CD14-positive monocyte (primary cell): ENCODE data around the gene LRP1. TPM values are rescaled to one million over a fixed set of nuclear protein-coding genes. Genes with fewer than 3 reads are reported as not detected.

ENCODE experiments used
- DNase-seq, 3 donors: peaks; one replicate each; pipeline ENCODE4 v3.0.0-alpha.2; 2011 to 2022
- H2AFZ ChIP-seq: 2 replicates; pipeline ENCODE4 v1.6.0; 2012; ENCODE audit warnings: mild to moderate bottlenecking, low read depth, low read length, inconsistent platforms; ENCODE audit not compliant: insufficient read depth, poor library complexity, severe bottlenecking
- H3K27ac ChIP-seq, 2 donors: 1 replicate in 1 of 2; 2 replicates in 1 of 2; pipeline ENCODE4 v1.5.1; 2012 to 2013; ENCODE audit warnings: low read length in 2 of 2, control low read depth in 1 of 2, inconsistent platforms in 1 of 2, low read depth in 1 of 2, mild to moderate bottlenecking in 1 of 2
- H3K27me3 ChIP-seq, 2 donors: one replicate each; pipeline versions ENCODE4 v1.6.0 to v1.6.1; 2011 to 2013; ENCODE audit warnings: low read length in 2 of 2; ENCODE audit not compliant: control insufficient read depth in 2 of 2, insufficient read depth in 2 of 2
- H3K36me3 ChIP-seq, 2 donors: replicated peaks in 1 of 2; 1 replicate in 1 of 2; 2 replicates in 1 of 2; pipeline versions ENCODE4 v1.5.1 to v1.6.1; 2012 to 2013; ENCODE audit warnings: low read length in 2 of 2, control low read depth in 1 of 2, inconsistent platforms in 1 of 2, mild to moderate bottlenecking in 1 of 2; ENCODE audit not compliant: insufficient read depth in 2 of 2, control insufficient read depth in 1 of 2
- H3K4me1 ChIP-seq, 2 donors: 1 replicate in 1 of 2; 2 replicates in 1 of 2; pipeline versions ENCODE4 v1.5.1 to v1.6.1; 2012 to 2013; ENCODE audit warnings: low read length in 2 of 2, control low read depth in 1 of 2, inconsistent platforms in 1 of 2, mild to moderate bottlenecking in 1 of 2, moderate library complexity in 1 of 2; ENCODE audit not compliant: insufficient read depth in 2 of 2, control insufficient read depth in 1 of 2
- H3K4me2 ChIP-seq: replicated peaks from 2 replicates; pipeline ENCODE3; 2012; ENCODE audit warnings: low read length, moderate library complexity, mild to moderate bottlenecking; ENCODE audit not compliant: poor library complexity, severe bottlenecking; ENCODE audit errors: extremely low read depth
- H3K4me3 ChIP-seq, 3 experiments: fragments of 200-600 bp in 1 of 3; sonication (generic) in 1 of 3; replicated peaks in 1 of 3; 1 replicate in 2 of 3; 2 replicates in 1 of 3; pipeline ENCODE4 v1.5.1; 2011 to 2013; ENCODE audit warnings: low read length in 3 of 3, mild to moderate bottlenecking in 3 of 3, control low read depth in 2 of 3, low read depth in 2 of 3, inconsistent platforms in 1 of 3, moderate library complexity in 1 of 3
- H3K79me2 ChIP-seq: 2 replicates; pipeline ENCODE4 v1.6.0; 2012; ENCODE audit warnings: mild to moderate bottlenecking, control low read depth, inconsistent platforms, low read length, moderate library complexity; ENCODE audit not compliant: insufficient read depth
- H3K9ac ChIP-seq: 2 replicates; pipeline ENCODE4 v1.6.0; 2017; ENCODE audit warnings: low read length, mild to moderate bottlenecking; ENCODE audit not compliant: insufficient read depth, poor library complexity, severe bottlenecking
- H3K9me3 ChIP-seq, 2 donors: replicated peaks in 1 of 2; 1 replicate in 1 of 2; 2 replicates in 1 of 2; pipeline versions ENCODE4 v1.5.1 to v1.6.1; 2012 to 2013; ENCODE audit warnings: low read length in 2 of 2, control low read depth in 1 of 2; ENCODE audit not compliant: control insufficient read depth in 1 of 2, insufficient read depth in 1 of 2
- H4K20me1 ChIP-seq: 2 replicates; pipeline ENCODE4 v1.6.0; 2012; ENCODE audit warnings: mild to moderate bottlenecking, low read length, control low read depth, moderate library complexity; ENCODE audit not compliant: insufficient read depth
- H3K27ac Mint-ChIP-seq, 7 donors: one replicate each; pipeline ENCODE4 v1.8.0; 2020; ENCODE audit warnings: mild to moderate bottlenecking in 7 of 7, mixed read lengths in 7 of 7, moderate library complexity in 6 of 7, inconsistent platforms in 2 of 7
- H3K27me3 Mint-ChIP-seq, 3 donors: one replicate each; pipeline ENCODE4 v1.8.0; 2021 to 2022; ENCODE audit warnings: low read depth in 3 of 3, mild to moderate bottlenecking in 3 of 3, mixed read lengths in 3 of 3, moderate library complexity in 3 of 3, inconsistent platforms in 1 of 3
- H3K36me3 Mint-ChIP-seq, 2 donors: one replicate each; pipeline ENCODE4 v1.8.0; 2020; ENCODE audit warnings: mixed read lengths in 2 of 2, inconsistent platforms in 1 of 2, mild to moderate bottlenecking in 1 of 2
- H3K4me1 Mint-ChIP-seq: one replicate; pipeline ENCODE4 v1.8.0; 2020; ENCODE audit warnings: mild to moderate bottlenecking, mixed read lengths
- H3K4me3 Mint-ChIP-seq, 2 donors: one replicate each; pipeline ENCODE4 v1.8.0; 2020; ENCODE audit warnings: mild to moderate bottlenecking in 2 of 2, mixed read lengths in 2 of 2, moderate library complexity in 1 of 2
- H3K9me3 Mint-ChIP-seq, 7 donors: one replicate each; pipeline ENCODE4 v1.8.0; 2020 to 2022; ENCODE audit warnings: mixed read lengths in 7 of 7, mild to moderate bottlenecking in 6 of 7, moderate library complexity in 6 of 7, inconsistent platforms in 2 of 7
- WGBS: methylation state at CpG from one replicate; pipeline ENCODE4 v1.1.5; 2013; ENCODE audit warnings: missing lambda C conversion rate; ENCODE audit not compliant: insufficient coverage; 5-methylcytosine and 5-hydroxymethylcytosine counted together
- intact Hi-C, 2 donors: fragments of 100-400 bp; cut with micrococcal nuclease; formaldehyde crosslinking; loops; one replicate each; pipeline versions ENCODE4 v1.15.0 to v1.15.1; 2023
- polyA plus RNA-seq, 3 donors: library from polyadenylated mRNA; depleted of rRNA in 1 of 3; unstranded in 2 of 3; stranded (reverse) in 1 of 3; fragments of 300-500 nt in 2 of 3; fragments of >200 nt in 1 of 3; fragmentation: Illumina TruSeq in 2 of 3; gene quantifications; 1 replicate in 2 of 3; 2 replicates in 1 of 3; pipeline ENCODE4 v1.2.3, GENCODE V29; 2012 to 2021
- TF ChIP-seq, protein P1 (sequence below): fragments of 200-600 bp; IDR thresholded peaks from one replicate; pipeline ENCODE4 v1.8.0; 2022; ENCODE audit warnings: antibody characterized with exemption, mild to moderate bottlenecking

Gene LRP1
- polyA plus RNA-seq, 3 donors: 5.5 to 246 (median 10.5) TPM

DNA sequence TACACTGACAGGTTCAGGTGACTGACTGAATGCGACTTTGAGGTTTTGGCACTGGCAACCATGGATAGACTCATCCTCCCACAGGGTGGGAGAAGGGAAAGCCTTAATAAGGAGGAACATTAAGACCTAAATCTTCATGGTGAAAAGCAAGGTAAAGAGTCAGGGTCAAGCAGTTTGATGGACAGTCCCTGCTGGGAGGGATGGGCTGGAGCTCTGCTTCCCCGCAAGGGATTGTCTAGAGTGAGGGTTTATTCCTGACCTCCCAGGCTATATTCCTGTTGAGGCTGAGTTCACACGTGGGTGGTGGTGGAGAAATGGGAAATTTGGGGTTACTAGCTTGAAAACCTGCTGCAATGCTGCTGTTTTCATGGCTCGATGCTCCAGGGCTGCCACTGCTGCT lies 132.1 kb downstream of the LRP1 start:
- Histone ChIP-seq H3K9me3 (no peaks in the 10 kb centered on the region), H3K9ac (no peak overlapping the region), H3K27me3 (no peaks in the 10 kb centered on the region), H2AFZ (no peak overlapping the region), H3K4me3 (no peak overlapping the region), H4K20me1 (no peaks in the 10 kb centered on the region), H3K79me2 (no peaks in the 10 kb centered on the region), H3K4me2 (no peak overlapping the region), H3K27ac (no peak overlapping the region), H3K36me3 (peaks cover 72 to 88% of the 10 kb centered on the region in 2 donors), H3K4me1 (no peaks in the 10 kb centered on the region)
- peaks cover 0 to 2% (median 0%) of the 10 kb centered on the region in 3 donors for H3K27me3 Mint-ChIP-seq
- peaks cover 79 to 91% of the 10 kb centered on the region in 2 donors for H3K36me3 Mint-ChIP-seq
- 98% methylated on average over 4 of the region's 4 CpGs for WGBS
- peaks cover 2% of the 10 kb centered on the region for H3K4me1 Mint-ChIP-seq
- TF ChIP-seq, protein P1, sequence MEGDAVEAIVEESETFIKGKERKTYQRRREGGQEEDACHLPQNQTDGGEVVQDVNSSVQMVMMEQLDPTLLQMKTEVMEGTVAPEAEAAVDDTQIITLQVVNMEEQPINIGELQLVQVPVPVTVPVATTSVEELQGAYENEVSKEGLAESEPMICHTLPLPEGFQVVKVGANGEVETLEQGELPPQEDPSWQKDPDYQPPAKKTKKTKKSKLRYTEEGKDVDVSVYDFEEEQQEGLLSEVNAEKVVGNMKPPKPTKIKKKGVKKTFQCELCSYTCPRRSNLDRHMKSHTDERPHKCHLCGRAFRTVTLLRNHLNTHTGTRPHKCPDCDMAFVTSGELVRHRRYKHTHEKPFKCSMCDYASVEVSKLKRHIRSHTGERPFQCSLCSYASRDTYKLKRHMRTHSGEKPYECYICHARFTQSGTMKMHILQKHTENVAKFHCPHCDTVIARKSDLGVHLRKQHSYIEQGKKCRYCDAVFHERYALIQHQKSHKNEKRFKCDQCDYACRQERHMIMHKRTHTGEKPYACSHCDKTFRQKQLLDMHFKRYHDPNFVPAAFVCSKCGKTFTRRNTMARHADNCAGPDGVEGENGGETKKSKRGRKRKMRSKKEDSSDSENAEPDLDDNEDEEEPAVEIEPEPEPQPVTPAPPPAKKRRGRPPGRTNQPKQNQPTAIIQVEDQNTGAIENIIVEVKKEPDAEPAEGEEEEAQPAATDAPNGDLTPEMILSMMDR: no peak
- intact Hi-C loops: loop anchor here (5.0 kb wide), 1 partner anchor 192 kb away; no protein-coding TSS in a partner anchor
- peaks cover 0 to 2% (median 0%) of the 10 kb centered on the region in 7 donors for H3K9me3 Mint-ChIP-seq
- no peak for DNase-seq
- peak overlapping the region in 1 of 7 donors; percentile 40 for H3K27ac Mint-ChIP-seq
- no peak overlapping the region for H3K4me3 Mint-ChIP-seq

DNA sequence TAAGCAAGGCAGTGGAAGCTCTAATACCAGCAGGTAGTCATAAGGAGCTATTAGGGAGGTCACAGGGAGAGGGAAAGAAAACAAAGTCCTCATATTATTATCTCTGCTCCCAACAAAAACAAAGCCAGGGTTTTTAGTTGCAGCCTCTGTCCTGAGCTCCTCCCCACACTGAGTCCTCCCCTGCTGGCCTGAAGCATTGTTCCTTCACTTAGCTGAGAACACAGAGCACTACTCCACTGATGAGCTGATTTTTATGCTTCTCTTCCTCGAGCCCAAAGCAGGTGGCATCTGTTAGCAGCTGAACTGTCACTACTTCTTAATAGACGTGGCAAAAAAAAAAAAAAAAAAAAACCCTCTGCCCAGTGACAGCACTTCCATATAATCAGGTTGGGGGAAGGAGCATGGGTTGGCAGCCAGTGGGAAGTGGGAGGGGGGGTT lies 133.2 kb downstream of the LRP1 start:
- Histone ChIP-seq H3K4me1 (no peaks in the 10 kb centered on the region), H3K27me3 (no peaks in the 10 kb centered on the region), H3K4me3 (no peak overlapping the region), H3K36me3 (peaks cover 64 to 86% of the 10 kb centered on the region in 2 donors), H3K79me2 (no peaks in the 10 kb centered on the region), H3K9me3 (no peaks in the 10 kb centered on the region), H4K20me1 (no peaks in the 10 kb centered on the region), H3K9ac (no peak overlapping the region), H3K4me2 (no peak overlapping the region), H3K27ac (no peak overlapping the region), H2AFZ (no peak overlapping the region)
- Mint-ChIP-seq H3K36me3 (peaks cover 74 to 91% of the 10 kb centered on the region in 2 donors), H3K4me1 (peaks cover 2% of the 10 kb centered on the region), H3K9me3 (peaks cover 0 to 2% (median 0%) of the 10 kb centered on the region in 7 donors), H3K4me3 (no peak overlapping the region), H3K27me3 (no peaks in the 10 kb centered on the region), H3K27ac (peak overlapping the region in 1 of 7 donors; percentile 26)
- no CpG with 5 or more reads among the region's 2 CpGs for WGBS
- TF ChIP-seq, protein P1: no peak
- DNase-seq: no peak
- intact Hi-C loops: loop anchor here (5.0 kb wide), 1 partner anchor 191 kb away; no protein-coding TSS in a partner anchor
